ENCODE results near the gene SPTSSA. TPM values are rescaled to one million over a fixed set of nuclear protein-coding genes. Genes with fewer than 3 reads are reported as not detected.
"Not testable (repeated sequence)": the region's sequence is repeated elsewhere in the genome, so short reads cannot be mapped to it uniquely, and the experiment has no call there.

SPTSSA gene
- total RNA-seq, 2 donors from 2014 or later, result 25.4 to 25.7 TPM

DNA sequence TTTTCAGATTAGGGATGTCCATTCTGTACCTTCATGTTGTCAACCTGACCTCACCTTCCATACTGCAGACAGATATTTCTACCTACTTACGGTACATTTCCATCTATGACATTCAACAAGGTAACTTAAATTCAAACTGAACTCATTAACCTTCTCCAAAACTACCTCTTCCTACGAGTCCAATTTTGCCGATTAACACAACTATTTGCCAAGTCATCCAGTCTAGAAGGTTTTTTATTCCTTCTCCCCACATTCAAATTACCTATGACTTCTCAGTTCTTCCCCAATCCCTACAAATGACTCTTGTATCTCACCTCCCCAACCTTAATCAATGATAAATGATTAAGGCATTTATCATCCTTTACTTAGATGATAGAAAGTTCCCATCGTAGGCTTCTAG is 23.6 kb downstream of the SPTSSA start:
- no peak for DNase-seq (ENCODE audit: low spot score)
- intact Hi-C loops (cut with DNase I), result no loop called here

DNA sequence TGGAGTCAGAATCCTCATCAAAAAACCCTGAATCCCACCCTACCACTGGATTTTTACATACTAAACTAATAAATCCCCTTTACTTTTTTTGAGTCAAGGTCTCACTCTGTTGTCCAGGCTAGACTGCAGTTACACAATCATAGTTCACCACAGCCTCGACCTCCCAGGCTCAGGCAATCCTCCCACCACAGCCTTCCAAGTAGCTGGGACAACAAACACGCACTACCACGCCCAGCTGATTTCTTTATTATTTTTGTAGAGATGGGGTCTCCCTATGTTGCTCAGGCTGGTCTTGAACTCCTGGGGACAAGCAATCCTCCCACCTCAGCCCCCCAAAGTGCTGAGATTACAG is 24.3 kb downstream of the SPTSSA start:
- intact Hi-C loops (cut with DNase I), result no loop called here
- no peak for DNase-seq (ENCODE audit: low spot score)

DNA sequence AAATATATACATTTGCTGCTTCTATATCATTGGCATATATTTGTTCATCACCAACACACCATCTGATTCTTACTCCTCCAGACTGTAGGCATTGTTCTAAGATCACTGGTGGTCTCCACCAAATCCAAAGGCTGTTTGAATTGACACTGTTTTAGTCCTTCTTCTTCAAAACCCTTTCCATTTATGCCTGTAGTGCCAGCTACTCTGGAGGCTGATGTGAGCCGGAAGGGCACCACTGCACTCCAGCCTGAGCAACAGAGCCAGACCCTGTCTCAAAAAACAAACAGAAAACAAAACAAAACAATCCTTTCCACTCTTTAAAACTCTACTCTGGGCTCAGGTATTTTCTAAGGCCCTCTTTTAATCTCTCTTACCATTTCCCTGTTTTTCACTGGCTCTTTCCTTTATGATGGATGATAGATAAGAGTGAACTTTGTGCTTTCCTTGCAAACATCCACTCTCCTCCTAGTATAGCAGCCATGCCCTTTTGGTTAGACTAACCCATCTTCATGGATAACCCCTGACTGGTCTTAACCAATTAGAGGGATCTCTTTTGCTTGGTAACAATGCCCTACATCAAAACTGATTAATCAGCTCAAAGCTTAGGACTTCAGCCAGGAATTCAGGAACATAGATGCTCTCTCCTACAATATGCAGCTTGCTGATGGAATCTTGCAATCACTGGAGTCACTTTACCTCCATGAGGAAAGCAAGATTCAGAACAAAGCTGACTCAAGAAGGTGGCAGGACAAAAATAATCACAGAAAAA is 24.9 kb downstream of the SPTSSA start:
- intact Hi-C loops (cut with DNase I), result no loop called here
- no peak for DNase-seq (ENCODE audit: low spot score)

DNA sequence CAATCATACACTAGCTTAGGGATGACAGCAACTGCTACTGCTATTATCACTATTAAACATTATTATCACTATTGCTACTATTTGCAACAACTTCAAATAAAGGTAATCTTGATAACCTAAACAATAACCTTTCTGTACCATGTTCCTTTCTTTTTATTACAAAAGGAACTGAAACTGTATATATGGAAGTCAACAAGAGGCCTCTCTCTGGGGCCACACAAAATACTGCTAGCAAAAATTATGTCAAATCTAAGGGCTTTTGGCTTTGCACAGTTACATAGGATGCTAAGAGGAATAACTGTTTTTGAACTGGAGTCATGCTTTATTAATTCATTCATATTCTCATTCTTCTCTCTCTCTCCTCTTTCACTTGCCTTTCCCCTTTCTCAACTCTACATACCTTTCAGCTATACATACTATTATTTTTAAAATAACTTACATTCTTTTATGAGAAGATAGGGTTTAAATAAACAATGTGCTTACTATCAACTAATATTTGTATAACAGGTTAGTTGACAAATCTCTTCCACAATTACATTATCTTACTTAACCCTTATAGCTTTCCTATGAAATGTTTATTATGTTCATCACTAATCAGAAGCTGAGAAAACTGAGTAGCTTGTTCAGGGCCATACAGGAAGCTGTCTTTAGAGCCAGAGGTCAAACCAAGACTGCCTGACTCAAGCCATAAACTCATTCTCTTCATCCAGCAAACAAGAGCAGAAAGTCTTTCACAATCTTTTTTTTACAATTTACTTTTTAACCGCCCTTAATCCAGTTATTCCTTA is 25.7 kb downstream of the SPTSSA start:
- DNase-seq (ENCODE audit: low spot score), result no peak
- intact Hi-C loops (cut with DNase I), result no loop called here

DNA sequence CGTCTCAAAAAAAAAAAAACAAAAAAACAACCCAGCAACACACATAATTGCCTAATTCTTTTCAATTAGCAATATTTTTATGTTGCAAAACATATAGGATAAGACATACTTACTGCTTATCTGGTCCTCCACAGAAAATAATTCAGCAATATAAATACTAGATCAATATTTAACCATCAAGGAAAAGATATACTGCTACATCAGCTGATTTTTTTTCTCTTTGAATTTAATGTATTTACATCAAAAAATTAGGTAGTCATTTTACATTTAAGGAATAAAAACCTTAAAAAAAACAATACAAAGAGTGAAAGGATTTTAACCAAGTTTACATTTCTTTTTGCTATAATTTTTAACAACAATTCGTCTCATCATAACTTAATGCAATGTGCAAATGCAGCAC is 28.1 kb downstream of the SPTSSA start:
- DNase-seq (ENCODE audit: low spot score), result no peak
- intact Hi-C loops (cut with DNase I), result no loop called here

DNA sequence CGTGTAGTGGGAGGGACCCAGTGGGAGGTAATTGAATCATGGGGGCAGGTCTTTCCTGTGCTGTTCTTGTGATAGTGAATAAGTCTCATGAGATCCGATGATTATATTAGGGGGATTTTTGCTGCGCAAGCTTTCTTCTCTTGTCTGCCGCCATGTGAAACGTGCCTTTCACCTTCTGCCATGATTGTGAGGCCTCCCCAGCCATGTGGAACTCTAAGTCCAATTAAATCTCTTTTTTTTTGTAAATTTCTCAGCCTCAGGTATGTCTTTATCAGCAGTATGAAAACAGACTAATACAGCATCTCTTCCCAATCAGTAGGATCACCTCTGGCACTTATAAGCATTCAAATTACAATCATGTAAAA is 34.0 kb downstream of the SPTSSA start:
- DNase-seq (ENCODE audit: low spot score), result not testable (repeated sequence)

DNA sequence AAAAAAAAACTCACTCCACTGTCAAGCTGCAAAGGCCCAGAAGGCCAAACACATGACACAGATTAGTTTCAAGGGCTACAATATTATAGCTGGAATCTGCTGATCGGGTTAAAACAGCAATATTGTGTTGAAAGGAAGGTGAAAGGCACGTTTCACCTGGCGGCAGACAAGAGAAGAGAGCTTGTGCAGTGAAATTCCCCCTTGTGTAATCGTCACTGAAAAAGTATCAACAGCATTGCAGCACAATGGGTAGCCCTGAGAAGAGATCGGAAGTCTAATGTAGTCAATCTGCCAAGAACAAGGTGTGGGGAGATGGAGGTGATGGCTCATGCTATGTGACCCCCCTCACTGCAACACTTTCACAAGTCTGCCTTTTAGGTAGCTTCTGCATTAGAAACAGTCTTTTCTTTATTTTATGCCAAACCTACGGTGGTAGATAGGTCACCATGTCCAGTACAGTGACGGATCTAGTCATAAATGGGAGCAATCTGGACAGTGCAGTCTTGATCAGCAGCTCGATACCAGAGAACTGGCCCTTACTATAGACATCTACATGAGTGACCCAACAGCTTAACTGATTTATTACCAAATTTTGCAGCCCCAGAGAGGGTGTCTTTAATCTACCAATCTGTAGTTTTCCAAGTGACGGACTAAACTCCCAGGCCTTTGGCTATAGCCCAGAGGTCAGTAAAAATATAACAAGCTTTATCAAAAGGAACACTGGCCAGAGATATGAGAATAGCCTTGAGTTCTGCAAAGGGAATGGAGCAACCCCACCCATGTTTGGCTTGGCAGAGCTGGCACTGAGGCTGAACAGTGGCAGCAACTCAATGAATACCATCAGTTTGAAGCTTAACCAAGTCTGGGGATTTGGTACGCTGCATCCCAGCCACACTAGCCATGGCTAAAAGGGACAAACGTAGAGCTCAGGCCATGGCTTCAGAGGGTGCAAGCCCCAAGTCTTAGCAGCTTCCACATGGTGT is 35.4 kb downstream of the SPTSSA start:
- no peak for DNase-seq (ENCODE audit: low spot score)
- intact Hi-C loops (cut with DNase I), result no loop called here

More for the DNA sequence above, 34.0 kb downstream of the SPTSSA start:
- intact Hi-C loops (cut with DNase I), result not testable (repeated sequence)

DNA sequence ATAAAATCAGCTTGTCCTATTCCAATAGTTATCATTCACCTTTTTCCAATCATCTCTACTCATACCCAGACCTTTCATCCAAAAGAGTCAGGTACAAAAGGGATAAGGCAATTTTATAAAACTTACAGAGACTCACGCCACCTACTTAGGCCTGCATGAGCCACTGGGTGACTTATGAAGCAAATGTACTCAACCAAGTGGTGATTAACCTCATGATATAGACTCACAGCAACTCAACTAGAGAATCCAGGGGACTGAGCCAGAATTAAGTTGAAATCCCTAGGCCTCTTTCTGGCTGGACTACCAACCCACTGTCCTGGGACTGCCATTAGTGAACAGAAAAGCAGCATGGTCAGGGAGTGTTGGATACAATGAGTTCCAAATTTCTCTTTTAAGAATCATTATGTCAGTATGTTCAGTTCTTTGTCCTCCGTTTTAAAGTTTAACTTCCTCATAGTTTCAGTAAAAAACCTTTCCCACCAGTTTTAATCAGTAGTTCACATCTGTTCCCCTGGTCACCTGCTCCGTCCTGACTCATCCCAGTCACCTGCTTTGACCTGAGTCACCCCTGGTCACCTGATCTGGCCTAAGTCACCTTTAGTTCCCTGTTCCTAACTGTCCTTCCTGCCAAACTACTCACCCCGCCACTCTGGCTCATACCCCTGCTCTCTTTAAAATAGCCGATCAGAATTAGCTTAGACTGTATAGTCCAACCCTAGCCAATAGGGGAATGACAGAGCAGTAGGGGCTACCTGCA is 36.8 kb downstream of the SPTSSA start:
- intact Hi-C loops (cut with DNase I), result no loop called here
- DNase-seq (ENCODE audit: low spot score), result no peak

DNA sequence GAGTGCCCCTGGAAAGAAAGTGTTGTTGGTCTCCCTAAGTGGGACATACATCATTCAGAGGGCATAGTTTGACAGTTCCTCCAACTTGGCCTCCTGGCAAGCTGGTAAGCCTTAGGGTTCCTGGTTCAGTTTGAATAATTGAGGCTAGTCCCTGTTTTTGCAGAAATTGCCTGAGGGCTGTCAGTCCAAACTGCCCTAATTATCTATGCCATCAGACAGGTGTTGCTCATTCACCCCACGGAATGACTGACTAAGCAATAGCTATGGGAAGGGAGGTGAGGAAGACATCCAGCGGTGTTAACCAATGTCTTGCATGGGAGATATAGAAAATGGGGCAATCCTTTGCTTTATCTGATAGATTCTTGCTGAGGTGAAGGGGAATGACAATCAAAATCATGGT is 37.6 kb downstream of the SPTSSA start:
- no peak for DNase-seq (ENCODE audit: low spot score)
- intact Hi-C loops (cut with DNase I), result no loop called here

DNA sequence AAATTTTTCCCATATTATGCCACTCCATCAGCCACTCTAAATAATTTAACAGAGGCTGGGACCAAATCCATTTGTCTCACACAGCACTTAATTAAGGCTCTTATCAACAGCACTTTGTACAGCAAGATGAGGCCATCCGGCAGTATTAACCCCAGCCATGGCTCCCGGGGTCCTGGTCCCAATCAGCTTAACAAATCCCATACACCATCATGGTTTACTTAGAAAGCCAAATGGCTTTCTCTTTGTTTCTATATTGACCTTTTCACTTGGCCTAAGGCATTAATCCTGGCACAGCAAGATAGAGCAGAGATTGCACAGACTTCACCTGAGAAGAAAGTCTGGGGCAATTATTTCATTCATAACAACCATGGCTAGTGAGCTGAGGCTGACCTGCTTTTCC is 38.6 kb downstream of the SPTSSA start:
- DNase-seq (ENCODE audit: low spot score), result no peak
- intact Hi-C loops (cut with DNase I), result no loop called here

DNA sequence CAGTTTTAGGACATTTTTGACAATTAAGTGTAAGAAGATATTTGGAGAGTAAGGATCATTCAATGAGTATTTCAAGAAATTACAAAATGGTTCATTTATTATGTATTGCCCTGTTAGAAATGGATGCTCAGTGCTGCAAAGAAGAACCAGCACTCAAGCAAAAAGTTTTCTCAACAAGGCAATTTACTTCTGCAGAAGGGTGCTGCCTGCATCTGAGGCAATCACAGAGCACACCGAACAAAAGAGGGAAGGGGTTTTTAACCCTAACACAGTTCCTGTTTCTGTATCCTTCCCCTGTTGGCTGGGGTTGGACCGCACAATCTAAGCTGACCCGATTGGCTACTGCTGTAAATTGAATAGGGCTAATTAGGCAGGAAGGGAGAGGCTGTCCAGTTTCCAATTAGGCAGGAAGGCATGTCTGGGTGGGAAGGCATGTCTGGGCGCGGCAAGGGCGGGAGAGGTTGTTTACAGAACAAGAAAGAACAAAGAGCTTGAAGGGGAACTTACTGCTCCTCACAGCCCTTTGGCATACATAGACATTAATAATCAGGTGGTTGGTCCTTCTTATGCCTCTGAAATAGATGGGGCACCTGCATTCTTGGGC is 41.4 kb downstream of the SPTSSA start:
- no peak for DNase-seq (ENCODE audit: low spot score)
- intact Hi-C loops (cut with DNase I), result no loop called here

DNA sequence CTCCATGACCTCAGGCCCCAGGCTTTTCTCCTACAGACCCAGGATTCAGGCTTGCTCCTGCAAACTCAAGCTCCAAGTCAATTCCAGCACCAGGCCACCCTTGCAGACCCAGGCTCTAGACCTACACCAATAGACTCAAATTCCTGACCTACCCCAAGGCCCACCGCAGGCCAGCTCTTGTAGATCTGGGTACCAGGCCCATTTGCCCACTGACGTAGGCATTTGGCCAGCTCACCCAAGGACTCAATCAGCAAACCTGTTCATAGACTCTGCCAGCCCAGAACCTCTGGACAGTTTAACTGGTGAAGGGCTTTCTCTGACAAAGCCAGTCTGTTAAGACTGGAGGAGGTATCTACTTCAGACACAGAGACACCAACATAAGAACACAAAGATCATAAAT is 52.3 kb downstream of the SPTSSA start:
- no peak for DNase-seq (ENCODE audit: low spot score)

DNA sequence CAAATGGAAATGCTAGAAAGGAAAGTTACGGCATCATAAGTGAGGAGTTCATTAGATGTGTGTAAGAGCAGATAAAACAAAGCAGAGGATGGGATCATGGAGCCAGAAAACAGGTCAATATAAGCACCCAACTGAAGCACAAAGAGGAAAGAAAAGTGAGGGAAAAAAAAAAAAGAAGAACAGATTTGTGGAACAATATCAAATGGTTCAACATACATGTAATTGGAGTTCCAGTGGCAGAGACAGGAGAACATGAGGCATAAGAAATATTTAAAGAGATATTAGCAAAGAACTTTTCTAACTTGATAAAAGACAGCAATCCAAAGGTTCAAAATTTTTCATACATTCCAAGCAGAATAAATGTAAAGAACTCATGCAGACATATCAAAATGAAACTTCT is 54.1 kb downstream of the SPTSSA start:
- no peak for DNase-seq (ENCODE audit: low spot score)
- intact Hi-C loops (cut with DNase I), result no loop called here

More for the DNA sequence above, 52.3 kb downstream of the SPTSSA start:
- intact Hi-C loops (cut with DNase I), result no loop called here

DNA sequence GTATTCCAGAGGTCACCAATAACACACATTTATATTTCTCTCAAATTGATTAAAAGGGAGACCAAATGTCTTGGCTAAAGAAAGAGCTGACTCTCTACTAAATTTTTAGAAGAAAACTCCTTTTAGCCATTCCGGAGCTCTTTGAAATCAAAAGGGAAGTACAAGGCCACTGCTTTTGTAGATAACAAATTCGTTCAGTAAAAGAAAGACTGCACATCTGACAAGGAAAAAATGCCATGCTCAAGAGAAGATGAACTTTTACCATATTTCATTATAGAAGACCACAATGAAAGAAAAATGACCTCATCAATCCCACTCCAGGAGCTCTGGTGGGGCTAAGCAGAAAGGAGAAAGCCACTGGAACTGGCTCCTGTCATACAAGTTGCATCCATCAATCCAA is 57.6 kb downstream of the SPTSSA start:
- intact Hi-C loops (cut with DNase I), result no loop called here
- DNase-seq (ENCODE audit: low spot score), result no peak

DNA sequence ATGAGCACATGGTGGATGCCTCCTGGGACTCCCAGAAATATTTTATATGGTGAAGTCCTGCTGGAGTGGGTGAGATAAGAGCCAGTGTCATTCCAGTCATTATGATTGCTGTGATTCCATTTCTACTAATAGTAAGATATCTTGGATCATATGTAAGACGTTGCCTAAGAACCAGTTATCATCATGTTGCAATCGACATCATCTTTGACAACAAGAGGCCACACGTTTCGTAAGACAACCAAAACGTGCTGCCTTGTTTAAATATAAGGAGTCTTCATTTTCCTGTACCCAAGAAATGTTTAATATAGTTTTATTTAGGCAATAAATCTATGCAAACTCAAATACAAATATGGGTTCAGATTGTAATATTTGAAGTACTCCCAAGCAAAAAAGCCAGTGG is 58.4 kb downstream of the SPTSSA start:
- intact Hi-C loops (cut with DNase I), result no loop called here
- no peak for DNase-seq (ENCODE audit: low spot score)

DNA sequence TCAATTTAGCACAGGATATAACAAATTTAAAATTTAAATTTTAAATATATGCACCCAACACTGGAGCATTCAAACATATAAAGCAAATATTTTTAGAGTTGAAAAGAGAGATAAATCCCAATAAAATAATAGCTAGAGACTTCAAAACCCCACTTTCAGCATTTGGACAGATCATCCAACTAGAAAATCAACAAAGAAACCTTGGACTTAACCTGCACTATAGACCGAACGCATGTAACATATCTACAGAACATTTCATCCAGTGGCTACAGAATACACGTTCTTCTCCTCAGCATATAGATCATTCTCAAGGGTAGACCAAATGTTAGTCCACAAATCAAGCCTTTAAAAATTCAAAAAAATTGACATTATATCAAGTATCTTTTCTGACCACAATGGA is 64.0 kb downstream of the SPTSSA start:
- intact Hi-C loops (cut with DNase I), result no loop called here
- no peak for DNase-seq (ENCODE audit: low spot score)

DNA sequence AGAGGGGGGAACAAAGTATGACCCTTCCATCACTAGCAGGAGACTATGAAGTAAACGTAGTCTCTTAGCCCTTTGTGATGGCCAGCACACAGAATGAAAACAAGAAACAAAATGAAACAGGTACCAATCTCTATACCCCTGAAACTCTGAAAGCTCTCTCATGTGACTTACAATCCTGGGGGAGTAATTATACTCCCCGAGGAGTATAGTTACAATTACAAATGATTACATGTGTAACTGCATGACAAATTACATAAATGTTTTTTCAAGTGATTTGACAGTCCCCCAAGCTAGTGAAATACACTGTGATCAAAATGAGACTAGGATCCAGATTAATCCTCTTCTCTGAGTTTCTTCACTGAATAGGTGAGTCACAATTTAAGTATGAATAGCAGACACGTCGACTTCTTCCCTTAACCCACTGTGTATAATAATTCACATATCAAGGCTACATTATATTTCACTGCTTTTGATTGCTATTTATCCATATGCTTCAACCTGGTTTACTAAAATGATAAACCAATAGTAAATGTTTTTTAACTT is 74.0 kb downstream of the SPTSSA start:
- intact Hi-C loops (cut with DNase I), result no loop called here
- no peak for DNase-seq (ENCODE audit: low spot score)

DNA sequence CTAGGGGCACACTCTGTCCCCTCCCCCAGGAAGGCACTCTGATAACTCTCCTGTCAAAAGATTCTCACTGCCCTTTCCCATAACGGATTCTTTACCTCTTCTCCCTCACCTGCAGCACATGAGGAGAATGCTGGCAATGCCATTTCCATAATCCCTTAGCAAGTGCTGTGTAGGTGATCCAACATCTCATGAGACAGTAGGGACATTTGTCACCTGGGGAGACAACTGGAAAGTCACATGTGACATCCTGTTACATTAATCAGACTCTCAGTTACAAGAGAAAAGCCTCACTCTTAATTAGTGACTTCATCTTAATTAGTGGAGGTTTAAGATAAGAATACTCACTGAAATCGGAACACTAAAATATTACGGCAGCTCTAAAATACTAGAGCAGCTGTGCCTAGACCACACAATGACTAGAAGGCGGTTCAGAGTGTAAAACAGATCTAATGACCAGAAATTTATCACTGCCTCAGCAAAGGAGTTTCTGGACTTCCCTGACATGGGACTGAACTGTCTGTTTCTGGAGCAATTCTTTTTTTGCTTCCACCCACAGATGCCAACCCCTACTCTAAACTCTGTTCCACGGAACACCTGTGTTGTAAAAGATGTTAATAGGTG is 75.1 kb downstream of the SPTSSA start:
- DNase-seq (ENCODE audit: low spot score), result no peak
- intact Hi-C loops (cut with DNase I), result no loop called here
